Fibroblast of skin of abdomen (primary cell): Measurements from ENCODE around the gene ZFAND6. TPM values are rescaled to one million over a fixed set of nuclear protein-coding genes. Genes with fewer than 3 reads are reported as not detected.
"Not testable (repeated sequence)": the region's sequence is repeated elsewhere in the genome, so short reads cannot be mapped to it uniquely, and the experiment has no call there.

Experiments used
- DNase-seq: peaks from one replicate; pipeline ENCODE4 v3.0.0-alpha.2; 2013
- polyA plus RNA-seq, 2 experiments: library from polyadenylated mRNA; unstranded; fragments of 120-200 nt; gene quantifications; one replicate each; pipeline ENCODE4 v1.2.1, GENCODE V29; 2013; ENCODE audit not compliant: insufficient read length in 2 of 2

ZFAND6 gene
- polyA plus RNA-seq (2013, experiment 1 of 2; ENCODE audit: insufficient read length): 80.1 TPM
- polyA plus RNA-seq (2013, experiment 2 of 2; ENCODE audit: insufficient read length): 80.2 TPM

DNA sequence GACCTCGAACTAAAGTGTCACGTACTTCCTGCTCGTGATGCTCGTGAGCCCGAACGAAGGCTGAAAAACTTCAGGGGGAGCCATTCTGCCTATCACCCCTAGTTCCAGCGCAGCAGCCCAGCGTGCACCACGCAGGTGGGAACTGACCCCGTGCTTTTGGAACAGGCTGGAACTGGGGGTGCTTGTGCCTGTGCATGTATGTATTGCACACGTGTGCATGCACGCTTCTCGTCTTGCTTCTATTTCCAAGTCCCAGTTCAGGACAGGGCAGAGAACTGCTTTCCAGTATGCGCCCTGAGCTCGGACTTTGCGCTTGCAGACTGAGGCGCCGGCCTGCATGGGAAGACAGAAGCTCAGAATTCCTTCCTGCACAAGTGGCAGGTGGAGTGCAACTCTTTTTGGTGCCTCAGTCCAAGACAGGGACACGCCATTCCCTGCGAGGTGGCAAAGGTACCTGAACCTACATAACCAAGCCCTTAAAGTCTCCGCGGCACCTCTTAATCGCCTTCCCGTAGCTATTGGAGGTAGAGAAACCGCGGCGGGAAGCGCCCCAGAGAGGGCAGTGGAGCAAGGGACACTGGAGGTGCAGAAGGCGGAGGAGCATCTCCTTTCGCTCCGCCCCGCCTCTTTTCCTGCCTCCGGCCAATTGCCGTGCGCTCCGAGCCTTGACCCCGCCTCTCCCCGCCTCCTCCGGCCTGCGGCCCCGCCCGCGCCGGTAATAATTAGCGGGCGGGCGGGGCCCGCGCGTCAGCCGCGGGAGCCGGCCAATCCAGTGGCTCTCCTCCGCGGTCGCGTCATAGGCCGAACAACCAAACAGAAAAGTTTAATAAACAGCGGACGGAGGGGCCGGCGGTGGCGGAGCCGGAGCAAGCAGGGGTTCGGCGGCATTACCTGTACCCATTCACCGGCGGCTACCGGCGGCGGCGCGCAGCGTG lies at the start of gene ZFAND6:
ZFAND6 (plus strand) TSS at position 826 of the 935 bp plus-strand sequence. CDS start 60,669 bp downstream, outside the sequence.
- peak; percentile 94 for DNase-seq

DNA sequence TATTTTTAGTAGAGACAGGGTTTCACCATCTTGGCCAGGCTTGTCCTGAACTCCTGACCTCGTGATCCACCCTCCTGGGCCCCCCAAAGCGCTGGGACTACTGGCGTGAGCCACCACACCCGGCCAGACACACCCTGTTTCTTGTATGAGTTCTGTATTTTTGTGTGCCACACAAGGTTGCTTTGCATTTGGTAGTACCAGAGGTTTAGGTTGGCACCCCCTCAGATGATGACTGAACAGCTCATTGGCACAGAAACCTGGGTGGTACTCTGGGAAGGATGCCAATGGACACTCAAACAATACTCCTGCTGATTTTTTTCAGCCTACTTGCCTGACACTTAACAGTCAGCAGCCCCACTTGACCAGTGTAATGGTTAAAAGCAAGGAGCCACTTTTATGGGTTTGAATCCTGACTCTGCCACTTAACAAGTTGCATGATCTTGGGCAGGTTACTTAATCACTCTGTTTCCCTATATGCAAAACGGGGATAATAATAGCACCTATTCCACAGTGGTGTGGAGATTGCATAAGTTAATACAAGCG lies 49.3 kb upstream of the ZFAND6 start:
- no peak for DNase-seq

DNA sequence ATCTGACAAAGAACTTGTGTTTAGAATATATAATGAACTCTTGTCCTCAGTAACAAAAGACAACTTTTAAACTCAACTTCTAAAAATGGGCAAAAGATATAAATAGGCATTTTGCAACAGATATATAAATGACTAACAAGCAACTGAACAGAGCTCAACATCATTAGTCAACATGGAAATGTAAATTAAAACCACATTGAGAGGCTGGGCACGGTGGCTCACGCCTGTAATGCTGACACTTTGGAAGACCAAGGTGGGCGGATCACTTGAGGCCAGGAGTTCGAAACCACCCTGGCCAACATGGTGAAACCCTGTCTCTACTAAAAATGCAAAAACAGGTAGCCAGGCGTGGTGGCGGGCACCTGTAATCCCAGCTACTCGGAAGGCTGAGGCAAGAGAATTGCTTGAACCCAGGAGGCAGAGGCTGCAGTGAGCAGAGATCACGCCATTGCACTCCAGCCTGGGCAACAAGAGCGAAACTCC lies 48.4 kb upstream of the ZFAND6 start:
- DNase-seq: peak; percentile 93

DNA sequence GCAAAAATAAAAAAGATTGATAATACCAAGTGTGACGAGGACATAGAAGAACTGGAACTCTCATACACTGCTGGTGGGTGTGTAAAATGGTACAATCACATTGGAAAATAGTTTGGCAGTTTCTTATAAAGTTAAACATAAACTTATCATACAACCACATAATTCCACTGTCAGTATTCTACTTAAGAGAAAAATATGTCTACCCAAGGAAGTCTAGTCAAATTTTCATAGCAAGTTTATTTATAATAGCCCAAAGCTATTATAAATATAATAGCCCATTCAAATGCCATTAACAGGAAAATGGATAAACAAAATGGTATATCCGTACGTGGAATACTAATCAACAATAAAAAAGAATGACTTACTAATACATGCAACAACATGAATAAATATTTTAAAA lies 47.9 kb upstream of the ZFAND6 start:
- DNase-seq: no peak

DNA sequence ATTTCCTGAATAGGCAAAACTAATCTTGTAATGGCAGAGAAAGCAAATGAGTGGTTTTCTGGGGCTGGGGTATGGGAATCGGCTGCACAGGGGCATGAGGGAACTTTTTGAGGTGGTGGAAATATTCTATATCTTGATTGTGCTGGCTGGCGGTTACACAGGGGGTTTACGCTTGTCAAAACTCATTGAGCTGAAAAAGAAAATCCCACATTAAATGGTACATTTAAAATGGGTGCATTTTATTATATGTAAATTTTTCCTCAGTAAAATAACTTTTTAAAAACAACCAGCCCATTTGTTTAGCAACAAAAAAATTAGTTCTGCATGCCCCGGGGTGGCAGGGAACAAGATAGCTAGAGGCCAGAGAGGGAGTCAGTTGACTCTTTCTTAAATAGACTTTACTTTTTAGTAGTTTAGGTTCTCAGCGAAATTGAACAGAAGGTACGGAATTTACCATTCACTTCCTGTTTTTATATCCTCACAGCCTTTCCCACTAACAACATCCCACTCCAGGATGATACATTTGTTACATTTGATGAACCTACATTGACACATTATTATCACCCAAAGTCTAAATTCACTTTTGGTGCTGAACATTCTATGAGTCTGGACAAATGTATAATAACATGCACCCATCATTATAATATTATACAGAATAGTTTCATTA lies 47.3 kb upstream of the ZFAND6 start:
- no peak for DNase-seq

DNA sequence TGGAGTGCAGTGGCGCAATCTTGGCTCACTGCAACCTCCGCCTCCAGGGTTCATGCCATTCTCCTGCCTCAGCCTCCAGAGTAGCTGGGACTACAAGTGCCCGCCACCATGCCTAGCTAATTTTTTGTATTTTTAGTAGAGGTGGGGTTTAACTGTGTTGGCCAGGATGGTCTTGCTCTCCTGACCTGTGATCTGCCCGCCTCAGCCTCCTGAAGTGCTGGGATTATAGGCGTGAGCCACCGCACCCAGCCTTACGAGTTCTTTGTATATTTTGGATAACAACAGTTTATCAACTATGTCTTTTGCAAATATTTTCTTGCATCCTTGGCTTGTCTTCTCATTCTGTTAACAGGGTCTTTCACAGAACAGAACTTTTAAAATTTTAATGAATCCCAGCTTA lies 45.3 kb upstream of the ZFAND6 start:
- DNase-seq: not testable (repeated sequence)

DNA sequence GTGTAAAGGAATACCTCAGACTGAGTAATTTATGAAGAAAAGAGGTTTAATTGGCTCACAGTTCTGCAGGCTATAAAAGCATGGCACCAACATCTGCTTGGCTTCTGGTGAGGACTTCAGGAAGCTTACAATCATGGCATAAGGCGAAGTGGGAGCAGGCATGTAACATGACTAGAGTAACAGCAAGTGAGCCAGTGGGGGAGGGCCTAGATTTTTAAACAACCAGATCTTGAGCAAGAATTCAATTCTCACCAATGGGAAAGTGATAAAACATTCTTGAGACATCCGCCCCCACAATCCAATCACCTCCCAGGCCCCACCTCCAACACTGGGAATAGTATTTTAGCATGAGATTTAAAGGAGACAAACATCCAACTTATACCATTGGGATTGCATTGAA lies 44.3 kb upstream of the ZFAND6 start:
- DNase-seq: no peak

DNA sequence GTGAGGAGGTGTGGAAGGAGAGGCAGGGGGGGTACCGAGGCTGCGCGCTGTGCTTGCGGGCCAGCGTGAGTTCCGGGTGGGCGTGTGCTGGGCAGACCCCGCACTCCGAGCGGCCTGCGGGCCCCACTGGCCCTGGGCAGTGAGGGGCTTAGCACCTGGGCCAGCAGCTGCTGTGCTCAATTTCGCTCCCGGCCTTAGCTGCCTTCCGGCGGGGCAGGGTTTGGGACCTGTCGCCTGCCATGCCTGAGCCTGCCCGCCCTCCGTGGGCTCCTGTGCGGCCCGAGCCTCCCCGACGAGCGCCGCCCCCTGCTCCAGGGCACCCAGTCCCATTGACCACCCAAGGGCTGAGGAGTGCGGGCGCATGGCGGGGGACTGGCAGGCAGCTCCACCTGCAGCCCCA lies 43.0 kb upstream of the ZFAND6 start:
- DNase-seq: not testable (repeated sequence)

DNA sequence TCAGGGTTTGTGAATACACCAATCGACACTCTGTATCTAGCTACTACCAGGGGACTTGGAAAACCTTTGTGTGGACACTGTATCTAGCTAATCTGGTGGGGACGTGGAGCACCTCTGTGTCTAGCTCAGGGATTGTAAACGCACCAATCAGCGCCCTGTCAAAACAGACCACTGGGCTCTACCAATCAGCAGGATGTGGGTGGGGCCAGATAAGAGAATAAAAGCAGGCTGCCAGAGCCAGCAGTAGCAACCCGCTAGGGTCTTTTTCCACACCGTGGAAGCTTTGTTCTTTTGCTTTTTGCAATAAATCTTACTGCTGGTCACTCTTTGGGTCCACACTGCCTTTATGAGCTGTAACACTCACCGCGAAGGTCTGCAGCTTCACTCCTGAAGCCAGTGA lies 42.3 kb upstream of the ZFAND6 start:
- DNase-seq: not testable (repeated sequence)

DNA sequence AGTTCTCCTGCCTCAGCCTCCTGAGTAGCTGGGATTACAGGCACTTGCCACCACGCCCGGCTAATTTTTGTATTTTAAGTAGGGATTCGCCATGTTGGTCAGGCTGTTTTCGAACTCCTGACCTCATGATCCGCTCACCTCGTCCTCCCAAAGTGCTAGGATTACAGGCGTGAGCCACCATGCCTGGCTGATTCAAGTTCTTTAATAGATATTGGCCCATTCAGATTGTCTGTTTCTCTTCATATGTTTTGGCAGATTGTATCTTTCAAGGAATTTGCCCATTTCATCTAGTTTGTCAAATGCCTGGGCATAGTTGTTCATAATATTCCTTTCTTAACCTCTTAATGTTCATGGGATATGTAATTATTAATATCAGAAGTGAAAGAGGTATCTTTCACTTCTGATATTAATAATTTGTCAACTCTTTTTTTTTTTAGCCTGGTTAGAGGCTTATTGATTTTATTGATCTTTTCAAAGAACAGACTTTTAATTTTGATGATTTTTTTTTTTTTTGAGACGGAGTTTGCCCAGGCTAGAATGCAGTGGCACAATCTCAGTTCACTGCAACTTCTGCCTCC lies 40.2 kb upstream of the ZFAND6 start:
- DNase-seq: no peak

DNA sequence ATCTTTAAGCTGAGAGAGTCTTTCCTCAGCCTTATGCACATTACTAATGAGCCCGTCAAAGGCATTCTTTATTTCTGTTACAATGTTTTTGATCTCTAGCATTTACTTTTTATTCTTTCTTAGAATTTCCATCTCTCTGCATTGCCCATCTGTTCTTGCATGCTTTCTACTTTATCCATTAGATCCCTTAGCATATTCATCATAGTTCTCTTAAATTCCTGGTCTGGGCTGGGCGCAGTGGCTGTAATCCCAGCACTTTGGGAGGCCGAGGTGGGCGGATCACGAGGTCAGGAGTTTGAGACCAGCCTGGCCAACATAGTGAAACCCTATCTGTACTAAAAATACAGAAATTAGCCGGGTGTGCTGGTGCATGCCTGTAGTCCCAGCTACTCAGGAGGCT lies 39.3 kb upstream of the ZFAND6 start:
- DNase-seq: not testable (repeated sequence)

DNA sequence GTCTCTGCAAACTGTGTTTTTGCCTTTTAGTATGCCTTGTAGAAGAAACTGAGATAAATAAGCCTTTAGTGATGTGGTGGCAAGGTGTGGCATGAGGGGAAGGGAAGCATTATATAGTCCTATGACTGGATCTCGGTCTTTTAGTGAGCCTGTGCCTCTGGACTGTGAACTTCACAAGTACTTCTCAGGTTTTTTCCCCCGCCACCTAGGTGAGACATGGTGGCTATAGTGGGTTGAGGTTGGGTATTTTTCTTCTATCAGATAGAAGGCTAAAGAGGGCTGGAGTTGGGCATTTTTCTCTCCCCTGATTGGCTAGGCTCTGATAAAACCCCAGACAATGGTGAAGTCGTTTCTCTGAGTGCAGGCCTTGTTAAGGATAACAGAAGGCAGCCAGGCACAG lies 38.7 kb upstream of the ZFAND6 start:
- no peak for DNase-seq

DNA sequence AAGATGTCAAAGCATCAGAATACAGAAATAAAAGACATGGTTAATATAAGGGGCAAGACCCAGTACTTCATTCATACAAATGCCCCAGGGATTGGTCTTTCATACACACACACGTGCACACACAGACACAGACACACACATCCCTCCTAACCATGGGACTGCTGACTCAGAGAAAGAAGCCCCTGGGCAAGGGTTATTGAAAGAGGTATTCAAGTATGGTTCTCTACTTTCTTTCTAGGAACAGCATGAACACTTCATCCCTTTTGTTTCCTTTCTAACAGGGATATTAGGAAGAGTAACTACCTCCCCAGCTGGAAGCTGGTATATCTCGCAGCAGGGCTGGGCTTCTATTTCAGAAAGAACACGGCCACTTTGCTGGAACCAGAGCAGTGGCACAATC lies 33.2 kb upstream of the ZFAND6 start:
- no peak for DNase-seq

DNA sequence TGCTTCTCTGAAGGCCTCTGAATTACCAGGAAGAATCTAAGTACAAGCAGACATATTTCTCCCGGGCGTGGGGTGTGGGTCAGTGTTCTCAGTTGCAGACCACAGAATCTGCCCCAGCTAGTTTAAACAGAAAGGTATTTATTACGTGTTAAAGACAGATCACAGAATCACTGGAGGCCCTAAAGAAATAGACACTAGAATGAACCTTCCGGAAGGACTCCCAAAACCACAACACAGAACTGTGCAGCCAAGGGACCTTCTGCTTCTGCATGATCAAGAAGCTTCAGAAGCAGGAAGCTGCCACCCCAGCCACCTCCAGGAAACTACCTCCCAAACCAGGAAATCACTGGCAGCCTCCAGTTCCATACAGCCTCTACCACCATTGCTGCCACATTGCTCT lies 32.7 kb upstream of the ZFAND6 start:
- no peak for DNase-seq

DNA sequence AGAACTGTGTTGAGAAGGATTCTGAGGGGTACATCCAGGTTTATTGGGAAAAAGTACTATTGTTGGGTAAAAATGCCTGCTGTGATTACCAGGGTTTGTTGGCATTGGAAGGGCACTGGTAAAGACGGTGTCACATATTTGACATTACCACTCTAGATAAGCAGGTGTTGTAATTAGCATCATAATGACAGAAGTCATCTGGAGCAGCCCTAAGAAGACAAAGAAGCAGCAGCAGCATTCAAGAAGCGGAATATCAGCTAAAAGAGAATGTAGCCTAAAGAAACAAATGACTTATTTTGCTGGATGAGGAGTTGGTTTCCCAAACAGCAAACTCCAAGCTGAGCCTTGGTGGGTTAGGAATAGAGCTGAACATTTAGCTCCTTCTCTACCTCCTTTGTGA lies 30.5 kb upstream of the ZFAND6 start:
- no peak for DNase-seq

DNA sequence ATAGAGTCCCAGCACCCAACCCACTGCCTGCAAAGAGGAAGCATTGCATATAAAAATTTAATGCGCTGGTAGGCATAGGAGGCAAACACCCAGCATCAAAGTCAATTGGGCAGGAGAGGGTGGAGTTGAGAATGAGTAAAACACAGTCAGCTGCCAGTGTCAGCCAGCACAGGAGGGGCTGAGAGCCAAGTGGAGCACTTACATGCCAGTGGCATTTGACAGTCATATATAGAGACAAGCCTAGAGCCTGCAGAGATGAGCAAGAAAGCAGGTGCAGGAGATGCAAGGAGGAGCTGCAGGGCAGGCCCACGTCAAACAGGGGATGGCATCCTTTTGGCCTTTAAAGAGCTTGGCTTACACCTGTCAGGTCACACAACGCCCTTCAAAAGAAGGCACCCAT lies 27.6 kb upstream of the ZFAND6 start:
- no peak for DNase-seq

DNA sequence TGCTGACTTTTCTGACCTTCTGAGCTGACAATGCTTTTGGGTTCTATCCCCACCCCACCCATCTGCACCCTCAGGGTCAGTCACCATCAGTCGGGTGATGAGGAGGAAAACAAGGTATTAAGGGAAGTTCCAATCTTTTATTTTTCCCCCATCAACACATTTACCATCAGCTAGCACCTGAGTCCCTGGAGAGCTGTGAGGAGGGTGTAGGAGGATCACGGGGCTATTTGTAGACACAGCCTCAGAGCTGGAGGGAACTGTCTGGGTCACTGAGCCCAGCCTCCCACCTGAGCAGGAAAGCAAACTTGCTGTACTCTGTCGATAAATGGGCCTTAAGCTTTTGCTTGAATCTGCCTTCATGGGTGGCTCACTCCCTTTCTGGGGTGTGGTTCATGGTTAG lies 24.8 kb upstream of the ZFAND6 start:
- no peak for DNase-seq

DNA sequence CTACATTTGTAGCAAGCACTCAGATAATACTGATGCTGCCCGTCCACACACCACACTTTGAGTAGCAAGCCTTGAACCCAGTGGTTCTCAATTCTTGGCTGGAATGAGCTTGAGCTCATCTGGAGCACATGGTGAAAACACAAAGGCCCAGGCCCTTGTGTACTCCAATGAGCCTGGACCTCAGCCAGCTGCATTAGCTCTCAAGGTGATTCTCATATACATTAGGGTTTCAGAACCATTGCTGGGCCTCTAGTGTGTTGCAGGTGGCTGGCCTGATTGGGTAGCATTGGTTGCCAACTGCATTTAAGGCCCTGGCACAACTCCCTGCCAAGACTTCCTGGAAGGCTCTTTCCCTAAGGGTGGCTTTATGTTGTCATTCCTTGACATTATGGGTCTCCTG lies 23.4 kb upstream of the ZFAND6 start:
- DNase-seq: no peak

DNA sequence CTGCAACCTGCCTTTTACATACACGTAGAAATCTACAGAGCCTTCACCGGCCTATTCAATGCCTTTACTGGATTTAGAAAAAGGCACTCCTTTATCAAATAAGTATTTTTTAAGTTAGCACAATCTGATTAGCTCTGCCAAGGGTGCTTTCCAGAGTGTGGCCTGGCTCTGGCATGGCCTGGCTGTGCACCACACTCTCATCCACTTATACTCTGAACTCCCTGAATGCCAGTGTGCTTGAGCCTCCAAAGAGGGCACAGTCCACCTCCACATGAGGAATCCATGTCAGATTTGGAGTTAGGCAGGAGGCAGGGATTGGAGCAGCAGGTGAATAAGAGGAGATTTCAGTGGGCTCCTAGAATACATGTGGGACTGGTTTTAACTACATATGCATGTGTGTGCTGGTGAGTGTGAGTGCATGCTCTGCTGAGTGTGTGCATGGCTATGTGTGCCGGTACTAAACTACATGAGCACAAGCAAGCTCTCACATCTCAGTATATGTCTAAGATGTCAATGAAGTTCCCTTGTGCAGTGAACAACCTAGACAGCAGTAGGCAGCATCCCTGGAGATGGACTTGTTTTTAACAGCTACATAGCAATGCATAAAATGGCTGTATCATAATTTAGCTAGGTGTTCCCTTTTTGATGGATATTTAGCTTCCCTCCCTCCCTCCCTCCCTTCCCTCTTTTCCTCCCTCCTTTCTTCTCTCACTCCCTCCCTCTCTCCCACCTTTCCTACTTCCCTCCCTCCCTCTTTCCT lies 17.8 kb upstream of the ZFAND6 start:
- DNase-seq: no peak

DNA sequence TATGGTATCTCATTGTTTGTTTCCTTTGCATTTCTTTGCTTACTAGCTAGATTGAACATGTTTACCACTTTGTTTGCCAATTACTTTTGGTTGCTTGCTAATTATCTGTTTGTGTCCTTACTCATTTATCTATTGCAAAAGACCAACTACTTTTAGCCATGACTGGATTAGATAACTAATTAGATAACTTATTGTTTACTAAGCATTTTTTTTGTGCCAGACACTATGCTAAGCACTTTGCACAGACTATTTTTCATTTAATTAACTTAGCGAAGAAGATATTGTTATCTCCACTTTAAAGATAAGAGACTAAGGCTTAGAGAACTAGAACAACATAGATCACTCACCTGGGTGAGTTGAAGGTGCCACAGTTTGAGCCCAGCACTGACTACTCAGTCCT lies 16.9 kb upstream of the ZFAND6 start:
- no peak for DNase-seq

DNA sequence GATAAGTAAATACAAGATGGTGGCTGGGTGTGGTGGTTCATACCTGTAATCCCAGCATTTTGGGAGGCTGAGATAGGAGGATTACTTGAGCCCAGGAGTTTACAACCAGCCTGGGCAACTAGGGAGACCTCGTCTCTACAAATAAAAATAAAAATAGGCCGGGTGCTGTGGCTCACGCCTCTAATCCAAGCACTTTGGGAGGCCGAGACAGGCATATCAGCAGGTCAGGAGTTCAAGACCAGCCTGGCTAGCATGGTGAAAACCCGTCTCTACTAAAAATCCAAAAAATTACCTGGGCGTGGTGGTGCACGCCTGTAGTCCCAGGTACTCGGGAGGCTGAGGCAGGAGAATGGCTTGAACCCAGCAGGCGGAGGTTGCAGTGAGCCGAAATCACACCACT lies 14.3 kb upstream of the ZFAND6 start:
- DNase-seq: not testable (repeated sequence)

DNA sequence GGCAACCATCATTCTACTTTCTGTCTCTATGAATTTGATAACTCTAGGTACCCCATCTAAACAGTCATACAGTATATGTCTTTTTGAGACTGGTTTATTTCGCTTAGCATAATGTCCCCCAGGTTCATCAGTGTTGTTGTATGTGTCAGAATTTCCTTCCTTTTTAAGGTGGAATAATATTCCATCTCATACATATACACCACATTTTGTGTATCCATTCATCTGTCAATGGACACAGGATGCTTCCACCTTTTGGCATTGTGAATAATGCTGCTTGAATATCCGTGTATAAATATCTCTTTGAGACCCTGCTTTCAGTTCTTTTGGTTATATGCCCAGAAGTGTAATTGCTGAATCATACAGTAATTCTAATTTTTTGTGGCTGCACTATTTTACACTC lies 10.4 kb upstream of the ZFAND6 start:
- DNase-seq: no peak
